Astrocyte (in vitro differentiated cells and primary cell): ENCODE results near the gene ARPP19.

Experiments
- EZH2 ChIP-seq: IDR thresholded peaks from 2 replicates; pipeline ENCODE4 v1.6.1; 2012; ENCODE audit warnings: mild to moderate bottlenecking, low read length, inconsistent platforms; ENCODE audit not compliant: insufficient read depth
- TF ChIP-seq, protein P1 (sequence below): IDR thresholded peaks from 2 replicates; pipeline ENCODE4 v1.5.1; 2011; ENCODE audit warnings: low read depth, mild to moderate bottlenecking, inconsistent platforms, low read length, moderate library complexity; ENCODE audit not compliant: insufficient read depth

DNA sequence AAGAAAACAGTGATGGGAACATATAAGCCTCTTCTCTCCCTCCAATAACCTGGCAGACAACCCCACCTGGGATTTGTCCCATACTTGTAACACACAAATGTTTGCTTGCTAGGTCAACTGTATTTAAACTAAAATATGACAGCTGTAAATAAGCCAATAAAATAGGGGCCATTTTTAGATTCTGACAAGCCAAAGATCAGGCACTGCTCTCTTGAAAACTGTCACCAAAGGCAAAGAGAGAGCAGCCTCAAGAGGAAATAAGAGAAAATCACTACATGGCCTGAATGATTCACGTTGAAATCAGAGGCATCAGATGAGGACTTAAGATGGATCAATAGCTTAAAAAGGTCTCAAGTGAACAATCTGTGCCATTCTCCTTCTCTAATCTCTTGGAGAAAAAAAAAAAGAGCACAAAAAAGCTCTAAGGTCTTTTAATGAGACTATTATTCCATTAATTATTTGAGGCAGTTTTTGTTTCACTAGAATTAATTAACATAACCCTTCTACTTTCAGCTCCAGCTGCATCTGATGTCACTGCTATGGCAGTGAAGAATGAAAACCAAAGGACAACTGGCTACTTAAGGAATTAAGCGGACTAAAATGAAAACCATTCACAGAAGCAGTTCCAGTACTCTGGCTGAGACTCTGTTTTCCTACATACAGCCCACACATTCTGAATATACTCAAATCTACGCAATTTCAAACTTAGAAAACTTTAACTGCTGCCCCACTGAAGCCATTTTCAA is 59.2 kb downstream of the ARPP19 start:
- TF ChIP-seq EZH2 = no peak
- TF ChIP-seq, protein P1, sequence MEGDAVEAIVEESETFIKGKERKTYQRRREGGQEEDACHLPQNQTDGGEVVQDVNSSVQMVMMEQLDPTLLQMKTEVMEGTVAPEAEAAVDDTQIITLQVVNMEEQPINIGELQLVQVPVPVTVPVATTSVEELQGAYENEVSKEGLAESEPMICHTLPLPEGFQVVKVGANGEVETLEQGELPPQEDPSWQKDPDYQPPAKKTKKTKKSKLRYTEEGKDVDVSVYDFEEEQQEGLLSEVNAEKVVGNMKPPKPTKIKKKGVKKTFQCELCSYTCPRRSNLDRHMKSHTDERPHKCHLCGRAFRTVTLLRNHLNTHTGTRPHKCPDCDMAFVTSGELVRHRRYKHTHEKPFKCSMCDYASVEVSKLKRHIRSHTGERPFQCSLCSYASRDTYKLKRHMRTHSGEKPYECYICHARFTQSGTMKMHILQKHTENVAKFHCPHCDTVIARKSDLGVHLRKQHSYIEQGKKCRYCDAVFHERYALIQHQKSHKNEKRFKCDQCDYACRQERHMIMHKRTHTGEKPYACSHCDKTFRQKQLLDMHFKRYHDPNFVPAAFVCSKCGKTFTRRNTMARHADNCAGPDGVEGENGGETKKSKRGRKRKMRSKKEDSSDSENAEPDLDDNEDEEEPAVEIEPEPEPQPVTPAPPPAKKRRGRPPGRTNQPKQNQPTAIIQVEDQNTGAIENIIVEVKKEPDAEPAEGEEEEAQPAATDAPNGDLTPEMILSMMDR = no peak
